GM18951 (cell line): ENCODE measurements around the gene SMARCE1.

Experiments used
- POLR2A ChIP-seq: IDR thresholded peaks from 4 replicates; pipeline ENCODE4 v1.6.1; 2011; ENCODE audit warnings: mild to moderate bottlenecking; ENCODE audit not compliant: insufficient read length, insufficient read depth; ENCODE audit errors: extremely low read depth
- in situ Hi-C: fragments of 300-500 bp; cut with MboI; formaldehyde crosslinking; loops from one replicate; pipeline ENCODE4 v1.12.0; 2022; ENCODE audit warnings: low sequenced_read_pairs, mixed read lengths, inconsistent platforms; ENCODE audit not compliant: unreplicated experiment

The SMARCE1 gene

GRCh38 chr17:40613467-40614154 lies 34.0 kb downstream of the SMARCE1 start:
- in situ Hi-C loops = no loop called here
- TF ChIP-seq POLR2A = no peak

- in situ Hi-C loops = no loop called here
- TF ChIP-seq POLR2A = no peak
Observed at GRCh38 chr17:40612599-40613244, 34.9 kb downstream of the SMARCE1 start.

- no peak for TF ChIP-seq POLR2A
- in situ Hi-C loops = no loop called here
Observed at GRCh38 chr17:40611840-40612474, 35.7 kb downstream of the SMARCE1 start.

- TF ChIP-seq POLR2A = no peak
Observed at GRCh38 chr17:40610359-40610758, 37.3 kb downstream of the SMARCE1 start.

GRCh38 chr17:40608061-40608581 lies 39.5 kb downstream of the SMARCE1 start:
- in situ Hi-C loops = no loop called here
- TF ChIP-seq POLR2A = no peak

More at GRCh38 chr17:40610359-40610758, 37.3 kb downstream of the SMARCE1 start:
- in situ Hi-C loops = no loop called here

GRCh38 chr17:40607641-40608040 lies 40.0 kb downstream of the SMARCE1 start:
- in situ Hi-C loops = no loop called here

GRCh38 chr17:40606548-40607353 lies 40.9 kb downstream of the SMARCE1 start:
- in situ Hi-C loops = no loop called here
- no peak for TF ChIP-seq POLR2A

More at GRCh38 chr17:40607641-40608040, 40.0 kb downstream of the SMARCE1 start:
- TF ChIP-seq POLR2A = no peak

GRCh38 chr17:40605306-40605705 lies 42.3 kb downstream of the SMARCE1 start:
- no peak for TF ChIP-seq POLR2A
- in situ Hi-C loops = no loop called here

GRCh38 chr17:40604327-40605080 lies 43.1 kb downstream of the SMARCE1 start:
- in situ Hi-C loops = no loop called here
- no peak for TF ChIP-seq POLR2A

GRCh38 chr17:40602445-40603443 lies 44.9 kb downstream of the SMARCE1 start:
- in situ Hi-C loops = no loop called here
- TF ChIP-seq POLR2A = no peak

- in situ Hi-C loops = no loop called here
Observed at GRCh38 chr17:40600486-40601046, 47.1 kb downstream of the SMARCE1 start.

More at GRCh38 chr17:40600486-40601046, 47.1 kb downstream of the SMARCE1 start:
- no peak for TF ChIP-seq POLR2A
